RPMI7951 (cell line): ENCODE measurements around the gene DCAF8L1. TPM values are rescaled to one million over a fixed set of nuclear protein-coding genes. Genes with fewer than 3 reads are reported as not detected.

Source experiments
- total RNA-seq: library from RNA; depleted of rRNA; stranded (reverse); fragments of >200 nt; shearing (Covaris generic); gene quantifications from 2 replicates; pipeline ENCODE4 v1.2.3, GENCODE V29; 2014; rRNA removed

The DCAF8L1 gene
- total RNA-seq, 1 experiment from 2014 or later: not detected

Other genes starting within 250 kb of the DCAF8L1 start
- gene MAGEB10, start 173.5 kb downstream of the DCAF8L1 start, total RNA-seq: not detected in 2 replicates